Stimulated activated naive CD8-positive, alpha-beta T cell treated with anti-CD3 and anti-CD28 coated beads, Interleukin-15, Interleukin-2, amounts not matched to agents 100 ng/mL and 50 ng/mL, for 24 hours (primary cell): ENCODE measurements around the gene SCAF4.
"Not testable (repeated sequence)": the region's sequence is repeated elsewhere in the genome, so short reads cannot be mapped to it uniquely, and the experiment has no call there.

Source experiments
- H3K27ac Mint-ChIP-seq: one replicate; pipeline ENCODE4 v1.8.0; 2021; ENCODE audit warnings: mild to moderate bottlenecking, mixed read lengths
- H3K27me3 Mint-ChIP-seq: one replicate; pipeline ENCODE4 v1.8.0; 2021; ENCODE audit warnings: mixed read lengths
- H3K36me3 Mint-ChIP-seq: one replicate; pipeline ENCODE4 v1.8.0; 2021; ENCODE audit warnings: low read depth, mixed read lengths
- H3K4me1 Mint-ChIP-seq: one replicate; pipeline ENCODE4 v1.8.0; 2021; ENCODE audit warnings: low read depth, mixed read lengths
- H3K4me3 Mint-ChIP-seq: one replicate; pipeline ENCODE4 v1.8.0; 2021; ENCODE audit warnings: mild to moderate bottlenecking, mixed read lengths
- H3K9me3 Mint-ChIP-seq: one replicate; pipeline ENCODE4 v1.8.0; 2021; ENCODE audit warnings: mixed read lengths

SCAF4 gene

GRCh38 chr21:31752967-31753366 is 21.0 kb upstream of the SCAF4 start:
- H3K4me3 Mint-ChIP-seq = no peak overlapping the region
- no peaks in the 10 kb centered on the region for H3K36me3 Mint-ChIP-seq
- no peaks in the 10 kb centered on the region for H3K27me3 Mint-ChIP-seq
- no peak overlapping the region for H3K27ac Mint-ChIP-seq
- no peaks in the 10 kb centered on the region for H3K9me3 Mint-ChIP-seq
- no peaks in the 10 kb centered on the region for H3K4me1 Mint-ChIP-seq

GRCh38 chr21:31752352-31752751 is 20.4 kb upstream of the SCAF4 start:
- Mint-ChIP-seq H3K4me3 (no peak overlapping the region), H3K36me3 (no peaks in the 10 kb centered on the region), H3K9me3 (peaks cover under 1% of the 10 kb centered on the region), H3K27ac (no peak overlapping the region), H3K4me1 (no peaks in the 10 kb centered on the region), H3K27me3 (no peaks in the 10 kb centered on the region)

DNA sequence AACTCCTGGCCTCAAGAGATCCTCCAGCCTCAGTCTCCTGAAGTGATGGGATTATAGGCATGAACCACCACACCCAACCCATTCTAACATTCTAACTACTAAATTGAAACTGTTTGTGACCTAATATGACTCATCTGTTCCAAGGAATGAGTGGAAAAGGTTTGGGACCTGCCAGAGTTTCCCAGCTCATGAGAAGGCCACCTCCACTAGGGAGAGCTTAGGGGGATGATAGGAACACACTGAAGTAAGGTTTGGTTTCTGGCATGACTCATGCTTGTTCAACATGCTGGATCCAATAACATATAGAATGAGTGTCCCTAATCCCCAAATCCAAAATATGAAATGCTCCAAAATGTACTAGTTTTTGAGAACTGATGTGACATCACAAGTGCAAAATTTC is 18.9 kb upstream of the SCAF4 start:
- no peaks in the 10 kb centered on the region for H3K4me1 Mint-ChIP-seq
- no peak overlapping the region for H3K4me3 Mint-ChIP-seq
- H3K36me3 Mint-ChIP-seq = peaks cover 6% of the 10 kb centered on the region
- H3K27ac Mint-ChIP-seq = no peak overlapping the region
- no peaks in the 10 kb centered on the region for H3K27me3 Mint-ChIP-seq
- H3K9me3 Mint-ChIP-seq = peaks cover 9% of the 10 kb centered on the region

DNA sequence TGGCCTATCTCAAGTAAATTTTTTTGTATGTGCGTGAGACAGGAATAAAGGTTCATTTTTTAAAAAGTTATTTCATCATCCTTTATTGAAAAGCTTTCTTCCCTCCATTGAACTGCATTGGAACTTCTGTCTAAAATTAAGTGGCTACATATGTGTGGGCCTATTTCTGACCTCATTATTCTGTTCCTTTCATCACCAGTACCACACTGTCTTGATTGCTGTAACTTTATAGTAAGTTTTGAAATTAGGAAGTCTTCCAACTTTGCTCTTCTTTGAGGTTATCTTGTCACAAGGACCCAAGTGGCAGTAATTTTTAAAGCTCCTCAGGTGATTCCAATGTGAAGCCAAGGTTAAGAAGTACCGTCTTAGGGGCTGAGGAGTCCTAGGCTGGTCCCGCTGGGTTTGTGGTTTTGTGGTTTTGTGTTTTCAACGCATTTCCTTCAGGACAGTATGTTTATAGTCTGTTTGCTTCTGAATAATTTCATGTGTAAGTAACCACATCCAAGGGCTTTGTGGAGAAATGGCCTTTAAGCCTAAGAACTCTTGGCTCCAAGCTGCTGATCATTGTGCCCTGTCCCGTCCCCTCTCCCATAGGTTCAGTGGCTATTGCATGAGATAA is 12.4 kb upstream of the SCAF4 start:
- H3K36me3 Mint-ChIP-seq = peaks cover 8% of the 10 kb centered on the region
- no peak overlapping the region for H3K27ac Mint-ChIP-seq
- H3K4me3 Mint-ChIP-seq = no peak overlapping the region

DNA sequence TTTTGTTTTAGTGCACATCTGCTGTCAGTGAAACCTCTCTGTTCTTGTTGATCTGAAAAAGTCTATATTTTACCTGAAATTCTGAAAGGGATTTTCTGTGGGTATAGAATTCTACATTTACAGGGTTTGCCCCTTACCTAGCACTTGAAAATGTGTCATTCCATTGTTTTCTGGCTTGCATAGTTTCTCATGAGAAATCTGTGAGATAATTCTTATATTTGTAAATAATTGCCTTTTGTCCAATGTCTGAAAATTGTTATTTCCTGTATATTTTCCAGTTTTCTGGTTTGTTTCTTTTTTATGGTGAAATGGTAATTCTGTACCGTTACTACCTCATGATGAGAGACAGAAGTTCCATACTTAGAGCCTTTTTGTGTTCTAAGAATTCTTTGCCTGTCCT is 11.8 kb upstream of the SCAF4 start:
- Mint-ChIP-seq H3K36me3 (peaks cover 8% of the 10 kb centered on the region), H3K4me1 (peaks cover 10% of the 10 kb centered on the region), H3K27ac (no peak overlapping the region), H3K9me3 (peaks cover 11% of the 10 kb centered on the region), H3K27me3 (no peaks in the 10 kb centered on the region), H3K4me3 (no peak overlapping the region)

More for the DNA sequence above, 12.4 kb upstream of the SCAF4 start:
- no peaks in the 10 kb centered on the region for H3K27me3 Mint-ChIP-seq
- H3K9me3 Mint-ChIP-seq = peaks cover 11% of the 10 kb centered on the region
- peaks cover 10% of the 10 kb centered on the region for H3K4me1 Mint-ChIP-seq

GRCh38 chr21:31741116-31741515 is 9.2 kb upstream of the SCAF4 start:
- Mint-ChIP-seq H3K4me1 (peaks cover 17% of the 10 kb centered on the region), H3K4me3 (no peak overlapping the region), H3K27ac (no peak overlapping the region), H3K27me3 (no peaks in the 10 kb centered on the region), H3K36me3 (peaks cover 4% of the 10 kb centered on the region), H3K9me3 (peaks cover 4% of the 10 kb centered on the region)

- not testable (repeated sequence) for H3K9me3 Mint-ChIP-seq, H3K27ac Mint-ChIP-seq, H3K36me3 Mint-ChIP-seq, H3K27me3 Mint-ChIP-seq, H3K4me3 Mint-ChIP-seq
- peaks cover 20% of the 10 kb centered on the region for H3K4me1 Mint-ChIP-seq
Measured at GRCh38 chr21:31737586-31738397, 5.9 kb upstream of the SCAF4 start.

DNA sequence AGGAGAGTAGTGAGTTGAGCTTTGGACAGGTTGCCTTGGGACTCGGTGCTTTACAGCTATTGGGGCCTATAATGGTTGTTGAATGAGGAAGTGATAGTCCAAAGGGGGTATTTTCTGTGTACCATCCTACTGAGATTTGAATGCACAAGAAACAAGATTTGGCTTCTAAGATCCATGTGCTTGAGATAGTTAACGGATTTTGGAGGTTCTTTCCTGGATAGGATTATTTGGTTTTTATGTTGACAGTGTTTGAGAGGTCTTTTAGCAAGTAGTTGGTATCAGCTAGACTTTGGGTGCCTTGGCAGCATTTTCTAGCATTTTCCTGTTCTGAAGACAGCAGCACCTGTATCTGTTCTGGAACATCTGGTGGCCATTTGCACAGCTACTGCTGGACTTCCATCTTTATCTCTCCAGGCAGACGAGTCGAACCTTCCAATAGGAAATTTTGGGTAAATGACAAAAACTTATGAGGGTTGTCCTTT is 3.6 kb upstream of the SCAF4 start:
- Mint-ChIP-seq H3K27ac (peak overlapping the region; percentile 54), H3K4me3 (no peak overlapping the region), H3K9me3 (no peaks in the 10 kb centered on the region)

GRCh38 chr21:31733551-31734149 is 1.7 kb upstream of the SCAF4 start:
- Mint-ChIP-seq H3K4me1 (peaks cover 20% of the 10 kb centered on the region), H3K36me3 (no peaks in the 10 kb centered on the region), H3K27me3 (no peaks in the 10 kb centered on the region), H3K9me3 (no peaks in the 10 kb centered on the region), H3K27ac (no peak overlapping the region), H3K4me3 (no peak overlapping the region)

More for the DNA sequence above, 3.6 kb upstream of the SCAF4 start:
- Mint-ChIP-seq H3K27me3 (no peaks in the 10 kb centered on the region), H3K36me3 (no peaks in the 10 kb centered on the region), H3K4me1 (peaks cover 20% of the 10 kb centered on the region)

GRCh38 chr21:31732597-31733550 is 956 bp upstream of the SCAF4 start:
- no peak overlapping the region for H3K27ac Mint-ChIP-seq
- H3K36me3 Mint-ChIP-seq = no peaks in the 10 kb centered on the region
- H3K9me3 Mint-ChIP-seq = no peaks in the 10 kb centered on the region
- H3K4me1 Mint-ChIP-seq = peaks cover 20% of the 10 kb centered on the region
- H3K4me3 Mint-ChIP-seq = no peak overlapping the region
- no peaks in the 10 kb centered on the region for H3K27me3 Mint-ChIP-seq

DNA sequence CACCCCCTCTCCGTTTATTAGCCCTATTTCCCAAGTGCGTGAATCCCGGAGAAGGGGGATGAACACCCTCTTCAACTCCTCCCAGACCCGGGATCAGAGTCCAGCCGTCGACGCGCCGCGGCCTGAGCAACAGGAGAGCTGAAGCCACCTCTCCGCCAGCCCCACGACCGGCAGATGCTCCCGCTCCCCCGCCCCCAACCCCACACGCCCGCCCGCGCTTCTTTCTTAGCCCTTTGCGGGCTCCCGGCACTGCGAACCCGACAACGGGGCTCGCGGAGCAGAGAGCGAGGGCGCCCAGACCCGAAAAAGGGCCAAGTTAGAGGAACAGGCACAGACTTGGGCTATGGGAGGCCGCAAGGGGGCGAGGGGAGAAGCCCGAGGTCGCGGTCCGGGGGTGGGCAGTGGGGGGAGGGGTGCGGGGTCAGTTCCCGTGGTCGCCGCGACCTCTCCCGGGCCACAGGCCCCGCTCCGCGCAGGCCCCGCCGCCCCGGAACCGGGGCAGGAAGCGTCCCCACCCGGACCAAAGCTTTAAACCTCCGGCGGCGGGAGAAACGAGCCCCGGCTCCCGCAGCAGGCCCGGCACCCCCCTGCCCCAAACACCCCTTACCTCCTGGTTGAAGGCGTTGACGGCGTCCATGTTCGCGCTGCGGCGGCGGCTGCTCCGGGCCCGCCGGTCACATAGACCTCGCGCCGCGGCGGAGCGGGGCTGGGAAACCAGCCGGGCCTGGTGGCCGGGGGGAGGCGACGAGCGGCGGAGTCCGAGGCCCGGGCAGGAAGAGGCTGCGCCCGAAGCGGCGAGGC is 662 bp downstream of the SCAF4 start:
- H3K9me3 Mint-ChIP-seq = no peaks in the 10 kb centered on the region
- H3K27me3 Mint-ChIP-seq = no peaks in the 10 kb centered on the region
- H3K4me3 Mint-ChIP-seq = no peak overlapping the region
- H3K36me3 Mint-ChIP-seq = no peaks in the 10 kb centered on the region
- H3K27ac Mint-ChIP-seq = peak overlapping the region; percentile 57
- peaks cover 13% of the 10 kb centered on the region for H3K4me1 Mint-ChIP-seq

GRCh38 chr21:31730712-31731055 is 1.2 kb downstream of the SCAF4 start:
- H3K27me3 Mint-ChIP-seq = no peaks in the 10 kb centered on the region
- H3K9me3 Mint-ChIP-seq = no peaks in the 10 kb centered on the region
- H3K4me3 Mint-ChIP-seq = no peak overlapping the region
- H3K27ac Mint-ChIP-seq = peak overlapping the region; percentile 21
- H3K36me3 Mint-ChIP-seq = no peaks in the 10 kb centered on the region
- H3K4me1 Mint-ChIP-seq = peaks cover 10% of the 10 kb centered on the region

GRCh38 chr21:31729622-31730343 is 2.1 kb downstream of the SCAF4 start:
- no peaks in the 10 kb centered on the region for H3K9me3 Mint-ChIP-seq
- H3K36me3 Mint-ChIP-seq = peaks cover 3% of the 10 kb centered on the region
- no peaks in the 10 kb centered on the region for H3K27me3 Mint-ChIP-seq
- H3K4me1 Mint-ChIP-seq = peaks cover 10% of the 10 kb centered on the region
- H3K27ac Mint-ChIP-seq = no peak overlapping the region
- H3K4me3 Mint-ChIP-seq = no peak overlapping the region
